HepG2 (cell line): Measurements from ENCODE around the gene TMEM190. TPM values are rescaled to one million over a fixed set of nuclear protein-coding genes. Genes with fewer than 3 reads are reported as not detected.

Experiments
- ATAC-seq: fragments of 200-7000 bp; cut with Tn5 transposase; 3 replicates; pipeline ENCODE4 v1.9.1; 2020; ENCODE audit warnings: mild to moderate bottlenecking, moderate library complexity
- BruUV-seq: library from RNA; stranded (reverse); fragments of 400-500 nt; replicated peaks from 2 replicates; lab custom pipeline; 2021; lab: Mats Ljungman, UMichigan
- CTCF ChIA-PET: fragments of 300-600 bp; formaldehyde crosslinking; extraction: SDS; loops from one replicate; lab custom pipeline; 2021; ENCODE audit warnings: low total read pairs, inconsistent platforms, low intra/inter-chr PET ratio; lab: Yijun Ruan, JAX
- POLR2A ChIA-PET: fragments of 350-600 bp; sonication (Branson Sonifier 250); formaldehyde crosslinking; loops from one replicate; lab custom pipeline; 2020; ENCODE audit warnings: antibody characterized with exemption, inconsistent platforms; lab: Yijun Ruan, JAX
- DNase-seq: peaks from one replicate; pipeline ENCODE4 v3.0.0-alpha.2; 2015; ENCODE audit warnings: low spot score
- FAIRE-seq: peaks from 3 replicates; lab custom pipeline; 2011; peaks lifted over from hg19 to GRCh38; lab: Jason Lieb, UNC
- H2AFZ ChIP-seq: one replicate; pipeline ENCODE4 v1.6.1; 2011; ENCODE audit warnings: low read length, inconsistent platforms
- H3K27ac ChIP-seq: fragments of 300-600 bp; 3 replicates; pipeline ENCODE4 v1.8.0; 2011; ENCODE audit warnings: mixed run types, mild to moderate bottlenecking, mixed read lengths, low read length, inconsistent platforms; ENCODE audit not compliant: insufficient read depth; ENCODE audit errors: extremely low read length
- H3K27me3 ChIP-seq, 2 experiments: fragments of 200-600 bp in 1 of 2; 2 replicates in 1 of 2; 3 replicates in 1 of 2; pipeline versions ENCODE4 v1.6.0 to v1.8.0; 2011; ENCODE audit warnings: low read length in 2 of 2, mild to moderate bottlenecking in 2 of 2, moderate library complexity in 2 of 2, inconsistent platforms in 1 of 2; ENCODE audit not compliant: insufficient read depth in 2 of 2, control insufficient read depth in 1 of 2
- H3K36me3 ChIP-seq, 2 experiments: fragments of 200-600 bp in 1 of 2; replicated peaks in 1 of 2; 2 replicates in 1 of 2; 3 replicates in 1 of 2; pipeline versions ENCODE4 v1.5.1 to v1.8.0; 2011; ENCODE audit warnings: low read length in 2 of 2, inconsistent platforms in 1 of 2; ENCODE audit not compliant: insufficient read depth in 2 of 2, control insufficient read depth in 1 of 2
- H3K4me1 ChIP-seq: 2 replicates; pipeline ENCODE4 v1.5.1; 2012; ENCODE audit warnings: low read length, inconsistent platforms; ENCODE audit not compliant: insufficient read depth
- H3K4me2 ChIP-seq: 2 replicates; pipeline ENCODE4 v1.6.0; 2011; ENCODE audit warnings: low read depth, low read length, inconsistent platforms
- H3K4me3 ChIP-seq, 3 experiments: fragments of 200-600 bp in 1 of 3; sonication (generic), shearing (Covaris generic) in 1 of 3; replicated peaks in 1 of 3; 2 replicates each; pipeline ENCODE4 v1.5.1; 2011 to 2016; ENCODE audit warnings: low read length in 3 of 3, inconsistent platforms in 2 of 3, low read depth in 2 of 3, mild to moderate bottlenecking in 2 of 3, control low read depth in 1 of 3, mixed read lengths in 1 of 3; ENCODE audit not compliant: insufficient read depth in 1 of 3
- H3K79me2 ChIP-seq: one replicate; pipeline ENCODE4 v1.6.1; 2011; ENCODE audit warnings: low read length, inconsistent platforms; ENCODE audit not compliant: insufficient read depth
- H3K9ac ChIP-seq: 2 replicates; pipeline ENCODE4 v1.6.0; 2011; ENCODE audit warnings: mild to moderate bottlenecking, low read depth, low read length, inconsistent platforms; ENCODE audit not compliant: insufficient read depth
- H3K9me3 ChIP-seq: 2 replicates; pipeline ENCODE4 v1.5.1; 2012; ENCODE audit warnings: mild to moderate bottlenecking, low read length
- H4K20me1 ChIP-seq: 2 replicates; pipeline ENCODE4 v1.6.0; 2011; ENCODE audit warnings: inconsistent platforms, mild to moderate bottlenecking, low read length, moderate library complexity; ENCODE audit not compliant: insufficient read depth
- ATRX ChIP-seq: sonication (generic); formaldehyde crosslinking; IDR thresholded peaks from 2 replicates; pipeline ENCODE4 v1.4.0; 2020; ENCODE audit warnings: missing genetic modification reagents, borderline replicate concordance
- CREM ChIP-seq, 2 experiments: sonication (generic) in 1 of 2; formaldehyde crosslinking in 1 of 2; IDR thresholded peaks; 2 replicates each; pipeline versions ENCODE4 v1.4.0 to v1.6.1; 2016 to 2020; ENCODE audit warnings: antibody characterized with exemption in 1 of 2, mild to moderate bottlenecking in 1 of 2, missing genetic modification reagents in 1 of 2
- GPN1 ChIP-seq: sonication (generic); formaldehyde crosslinking; IDR thresholded peaks from 2 replicates; pipeline ENCODE4 v1.5.1; 2020; ENCODE audit warnings: missing genetic modification reagents, borderline replicate concordance
- HOXA3 ChIP-seq: sonication (generic); formaldehyde crosslinking; IDR thresholded peaks from 2 replicates; pipeline ENCODE4 v1.5.0; 2020; ENCODE audit warnings: missing genetic modification reagents
- MTF2 ChIP-seq: sonication (generic); formaldehyde crosslinking; IDR thresholded peaks from 2 replicates; pipeline ENCODE4 v1.5.0; 2020; ENCODE audit warnings: missing genetic modification reagents, borderline replicate concordance
- NR2F2 ChIP-seq: IDR thresholded peaks from 2 replicates; pipeline ENCODE4 v1.6.1; 2012; ENCODE audit warnings: low read depth, inconsistent platforms, borderline replicate concordance
- RARG ChIP-seq: sonication (generic); formaldehyde crosslinking; IDR thresholded peaks from 2 replicates; pipeline ENCODE4 v1.4.0; 2020; ENCODE audit warnings: low read depth, mild to moderate bottlenecking, missing genetic modification reagents
- RFX1 ChIP-seq: fragments of 450-650 bp; IDR thresholded peaks from 2 replicates; pipeline ENCODE4 v1.6.1; 2017
- TRIM24 ChIP-seq: sonication (generic); formaldehyde crosslinking; IDR thresholded peaks from 2 replicates; pipeline ENCODE4 v1.8.0; 2022; ENCODE audit warnings: mild to moderate bottlenecking, missing genetic modification reagents
- XRCC5 ChIP-seq: fragments of 200-400 bp; formaldehyde crosslinking; optimal IDR thresholded peaks from 2 replicates; pipeline ENCODE3; 2017; ENCODE audit warnings: mild to moderate bottlenecking, low read length
- ZEB1 ChIP-seq: IDR thresholded peaks from 2 replicates; pipeline ENCODE4 v1.6.1; 2012; ENCODE audit warnings: mild to moderate bottlenecking, low read depth, inconsistent platforms; ENCODE audit not compliant: insufficient replicate concordance
- ZNF562 ChIP-seq: sonication (generic); formaldehyde crosslinking; IDR thresholded peaks from 2 replicates; pipeline ENCODE4 v1.8.0; 2022; ENCODE audit warnings: missing genetic modification reagents, borderline replicate concordance
- WGBS: methylation state at CpG from one replicate; pipeline ENCODE4 v1.1.6; 2017; ENCODE audit warnings: low lambda C conversion rate; 5-methylcytosine and 5-hydroxymethylcytosine counted together
- in situ Hi-C: cut with HindIII; loops from 2 replicates; pipeline ENCODE4 v1.10.0; 2017; ENCODE audit warnings: low pct_unique_long_range_greater_than_20kb; ENCODE audit not compliant: extremely low pct_ligation_motif_present
- intact Hi-C: fragments of 100-400 bp; cut with micrococcal nuclease; formaldehyde crosslinking; loops from one replicate; pipeline ENCODE4 v1.10.0; 2022; ENCODE audit not compliant: unreplicated experiment
- polyA plus RNA-seq, 8 experiments: library from polyadenylated mRNA; depleted of rRNA in 3 of 8; stranded (reverse) in 7 of 8; unstranded in 1 of 8; fragments of >200 nt; fragmentation: Illumina TruSeq in 4 of 8; extraction: Trizol in 4 of 8; gene quantifications; 2 replicates each; pipeline versions ENCODE4 v1.2.1 to v1.2.3, GENCODE V29; 2011 to 2016; ENCODE audit warnings: low read depth in 4 of 8, missing spikeins in 1 of 8, mixed read lengths in 1 of 8; ENCODE audit not compliant: insufficient read depth in 1 of 8
- total RNA-seq, 5 experiments: library from RNA; depleted of rRNA; stranded (reverse); fragments of >200 nt; fragmentation: Illumina TruSeq; extraction: Trizol; gene quantifications; 2 replicates each; pipeline ENCODE4 v1.2.3, GENCODE V29; 2016; ENCODE audit warnings: low read depth in 1 of 5
- TF ChIP-seq, protein P1 (sequence below): sonication (generic); formaldehyde crosslinking; IDR thresholded peaks from 2 replicates; pipeline ENCODE4 v1.8.1; 2023; ENCODE audit warnings: mild to moderate bottlenecking, missing genetic modification reagents
- TF ChIP-seq, protein P2 (sequence below): sonication (generic); IDR thresholded peaks from 2 replicates; pipeline ENCODE4 v1.6.1; 2016; ENCODE audit warnings: low read depth, borderline replicate concordance
- TF ChIP-seq, protein P3 (sequence below): sonication (generic); formaldehyde crosslinking; IDR thresholded peaks from 2 replicates; pipeline ENCODE4 v1.4.0; 2020; ENCODE audit warnings: low read depth, mild to moderate bottlenecking, missing genetic modification reagents
- TF ChIP-seq, protein P4 (sequence below): sonication (generic); formaldehyde crosslinking; IDR thresholded peaks from 2 replicates; pipeline ENCODE4 v1.5.0; 2020; ENCODE audit warnings: missing genetic modification reagents

Gene TMEM190
- total and polyA plus RNA-seq, 2 of the 13 experiments (the other 11 are each of a cell fraction or from before 2014, with no cell fraction given) = 0.35 to 0.83 TPM

DNA sequence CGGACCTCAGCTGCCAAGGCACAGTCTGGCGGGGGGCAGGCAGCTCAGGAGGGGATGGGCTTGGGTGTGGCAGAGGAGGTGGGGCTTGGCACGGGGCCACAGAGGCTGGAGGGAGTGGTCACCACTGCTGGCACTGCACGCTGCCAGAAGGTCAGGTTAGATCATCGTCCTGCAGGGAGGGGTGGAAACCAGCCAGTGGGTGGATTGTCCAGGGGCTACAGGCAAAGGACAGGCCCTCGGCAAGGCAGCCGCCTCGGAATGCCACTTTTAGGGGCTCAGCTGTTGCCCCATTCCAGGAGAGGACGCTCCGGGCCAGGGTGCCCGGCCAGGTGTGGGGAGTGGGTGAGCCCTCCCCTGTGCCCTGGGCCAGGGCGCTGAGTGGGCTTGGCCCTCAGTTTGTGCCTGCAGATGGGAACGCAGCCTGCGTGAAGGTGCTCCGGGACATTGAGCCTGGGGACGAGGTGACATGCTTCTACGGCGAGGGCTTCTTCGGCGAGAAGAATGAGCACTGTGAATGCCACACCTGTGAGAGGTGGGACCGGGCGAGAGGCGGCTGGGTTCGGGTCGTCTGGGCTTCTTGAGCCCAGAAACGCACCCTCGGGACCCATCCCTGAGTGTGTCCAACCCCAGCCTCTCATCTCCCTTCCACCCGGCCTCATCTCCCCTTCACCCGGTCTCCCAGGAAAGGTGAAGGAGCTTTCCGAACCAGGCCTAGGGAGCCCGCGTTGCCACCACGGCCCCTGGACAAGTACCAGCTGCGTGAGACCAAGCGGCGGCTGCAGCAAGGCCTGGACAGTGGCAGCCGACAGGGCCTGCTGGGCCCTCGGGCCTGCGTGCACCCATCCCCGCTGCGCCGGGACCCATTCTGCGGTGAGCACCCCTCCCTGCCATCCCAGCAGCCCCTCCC lies 30.6 kb upstream of the TMEM190 start:
- TF ChIP-seq, protein P1, sequence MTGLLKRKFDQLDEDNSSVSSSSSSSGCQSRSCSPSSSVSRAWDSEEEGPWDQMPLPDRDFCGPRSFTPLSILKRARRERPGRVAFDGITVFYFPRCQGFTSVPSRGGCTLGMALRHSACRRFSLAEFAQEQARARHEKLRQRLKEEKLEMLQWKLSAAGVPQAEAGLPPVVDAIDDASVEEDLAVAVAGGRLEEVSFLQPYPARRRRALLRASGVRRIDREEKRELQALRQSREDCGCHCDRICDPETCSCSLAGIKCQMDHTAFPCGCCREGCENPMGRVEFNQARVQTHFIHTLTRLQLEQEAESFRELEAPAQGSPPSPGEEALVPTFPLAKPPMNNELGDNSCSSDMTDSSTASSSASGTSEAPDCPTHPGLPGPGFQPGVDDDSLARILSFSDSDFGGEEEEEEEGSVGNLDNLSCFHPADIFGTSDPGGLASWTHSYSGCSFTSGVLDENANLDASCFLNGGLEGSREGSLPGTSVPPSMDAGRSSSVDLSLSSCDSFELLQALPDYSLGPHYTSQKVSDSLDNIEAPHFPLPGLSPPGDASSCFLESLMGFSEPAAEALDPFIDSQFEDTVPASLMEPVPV (CRISPR knock-in tag) = no peak
- TF ChIP-seq, protein P2, sequence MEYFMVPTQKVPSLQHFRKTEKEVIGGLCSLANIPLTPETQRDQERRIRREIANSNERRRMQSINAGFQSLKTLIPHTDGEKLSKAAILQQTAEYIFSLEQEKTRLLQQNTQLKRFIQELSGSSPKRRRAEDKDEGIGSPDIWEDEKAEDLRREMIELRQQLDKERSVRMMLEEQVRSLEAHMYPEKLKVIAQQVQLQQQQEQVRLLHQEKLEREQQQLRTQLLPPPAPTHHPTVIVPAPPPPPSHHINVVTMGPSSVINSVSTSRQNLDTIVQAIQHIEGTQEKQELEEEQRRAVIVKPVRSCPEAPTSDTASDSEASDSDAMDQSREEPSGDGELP = no peak
- no peak for TF ChIP-seq XRCC5
- no peak for TF ChIP-seq RFX1
- TF ChIP-seq, protein P3, sequence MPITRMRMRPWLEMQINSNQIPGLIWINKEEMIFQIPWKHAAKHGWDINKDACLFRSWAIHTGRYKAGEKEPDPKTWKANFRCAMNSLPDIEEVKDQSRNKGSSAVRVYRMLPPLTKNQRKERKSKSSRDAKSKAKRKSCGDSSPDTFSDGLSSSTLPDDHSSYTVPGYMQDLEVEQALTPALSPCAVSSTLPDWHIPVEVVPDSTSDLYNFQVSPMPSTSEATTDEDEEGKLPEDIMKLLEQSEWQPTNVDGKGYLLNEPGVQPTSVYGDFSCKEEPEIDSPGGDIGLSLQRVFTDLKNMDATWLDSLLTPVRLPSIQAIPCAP (CRISPR knock-in tag) = no peak
- TF ChIP-seq ATRX (CRISPR knock-in tag) = no peak
- no peak for TF ChIP-seq TRIM24 (CRISPR knock-in tag)
- no peak for TF ChIP-seq HOXA3 (CRISPR knock-in tag)
- TF ChIP-seq GPN1 (CRISPR knock-in tag) = no peak
- no peak for TF ChIP-seq ZNF562 (CRISPR knock-in tag)
- no peak for TF ChIP-seq ZEB1
- no peak for TF ChIP-seq NR2F2
- no peak for TF ChIP-seq RARG (CRISPR knock-in tag)
- TF ChIP-seq CREM (IDR thresholded peaks at IDR 0.05) = no peak
- no peak for TF ChIP-seq CREM (CRISPR knock-in tag; IDR thresholded peaks at IDR 0.05)
- TF ChIP-seq, protein P4, sequence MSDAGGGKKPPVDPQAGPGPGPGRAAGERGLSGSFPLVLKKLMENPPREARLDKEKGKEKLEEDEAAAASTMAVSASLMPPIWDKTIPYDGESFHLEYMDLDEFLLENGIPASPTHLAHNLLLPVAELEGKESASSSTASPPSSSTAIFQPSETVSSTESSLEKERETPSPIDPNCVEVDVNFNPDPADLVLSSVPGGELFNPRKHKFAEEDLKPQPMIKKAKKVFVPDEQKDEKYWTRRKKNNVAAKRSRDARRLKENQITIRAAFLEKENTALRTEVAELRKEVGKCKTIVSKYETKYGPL = no peak
- TF ChIP-seq MTF2 (CRISPR knock-in tag) = no peak
- no peak for DNase-seq
- no peaks in the 10 kb centered on the region for H3K79me2 ChIP-seq
- H3K9me3 ChIP-seq = no peaks in the 10 kb centered on the region
- H4K20me1 ChIP-seq = peaks cover 3% of the 10 kb centered on the region; the same call in 1 of the 2 replicates
- ChIA-PET POLR2A (no interaction called here), CTCF (interaction anchor here (0.5 kb wide), 1 partner anchor 41 kb away, joined by 3 read pairs; no protein-coding TSS in a partner anchor)
- in situ Hi-C loops (no loop called here), intact Hi-C loops (no loop called here)
- no peak overlapping the region for H3K4me3 ChIP-seq
- no peak overlapping the region for H2AFZ ChIP-seq
- FAIRE-seq = no peak
- H3K4me1 ChIP-seq = peaks cover 8% of the 10 kb centered on the region
- peaks cover 2 to 7% of the 10 kb centered on the region in 2 experiments; a peak in 3 of 5 replicates for H3K36me3 ChIP-seq
- no peak overlapping the region for H3K4me2 ChIP-seq
- no peak for ATAC-seq
- no peak overlapping the region for H3K27ac ChIP-seq
- no TSS peak for BruUV-seq
- no peak overlapping the region for H3K9ac ChIP-seq
- H3K27me3 ChIP-seq = no peaks in the 10 kb centered on the region; a peak in 1 of 5 replicates
- 94% methylated on average over 29 of the region's 43 CpGs for WGBS
